Prostate gland (tissue), 2 donors: ENCODE results near the gene SUGCT. TPM values are rescaled to one million over a fixed set of nuclear protein-coding genes. Genes with fewer than 3 reads are reported as not detected.

Source experiments
- DNase-seq: peaks from one replicate; pipeline ENCODE4 v3.0.0-alpha.2; 2019; ENCODE audit warnings: low spot score
- H3K27ac ChIP-seq, 2 donors: fragments of 200-600 bp; sonication (generic); 2 replicates each; pipeline ENCODE4 v1.5.1; 2017 to 2019
- H3K27me3 ChIP-seq: fragments of 200-600 bp; sonication (generic); replicated peaks from 2 replicates; pipeline ENCODE4 v1.5.1; 2019; ENCODE audit not compliant: insufficient read depth
- H3K36me3 ChIP-seq, 2 donors: fragments of 200-600 bp; sonication (generic); 1 replicate in 1 of 2; 2 replicates in 1 of 2; pipeline versions ENCODE4 v1.5.1 to v1.8.1; 2017 to 2019
- H3K4me1 ChIP-seq: fragments of 200-600 bp; sonication (generic); replicated peaks from 2 replicates; pipeline ENCODE4 v1.5.1; 2019
- H3K4me3 ChIP-seq, 2 donors: fragments of 200-600 bp; sonication (generic); 2 replicates each; pipeline ENCODE4 v1.5.1; 2017 to 2019
- H3K9me3 ChIP-seq: fragments of 200-600 bp; sonication (generic); 2 replicates; pipeline ENCODE4 v1.5.1; 2017
- CTCF ChIP-seq, 4 experiments: fragments of 200-600 bp in 2 of 4; fragments of 450-650 bp in 2 of 4; sonication (generic) in 2 of 4; IDR thresholded peaks; 1 replicate in 3 of 4; 2 replicates in 1 of 4; pipeline ENCODE4 v1.5.1; 2016 to 2019; ENCODE audit warnings: antibody characterized with exemption in 4 of 4, mild to moderate bottlenecking in 2 of 4, moderate library complexity in 2 of 4
- POLR2A ChIP-seq: fragments of 450-650 bp; IDR thresholded peaks from one replicate; pipeline ENCODE4 v1.6.1; 2016; ENCODE audit warnings: antibody characterized with exemption, mild to moderate bottlenecking
- POLR2AphosphoS5 ChIP-seq: sonication (generic); formaldehyde crosslinking; IDR thresholded peaks from one replicate; pipeline ENCODE4 v1.6.1; 2017; ENCODE audit warnings: antibody characterized with exemption
- WGBS: methylation state at CpG from one replicate; pipeline ENCODE4 v1.1.5; 2018; 5-methylcytosine and 5-hydroxymethylcytosine counted together
- intact Hi-C: fragments of 100-400 bp; cut with DNase I; formaldehyde crosslinking; loops from one replicate; pipeline ENCODE4 v1.14.2; 2022
- total RNA-seq, 2 donors: library from RNA; depleted of rRNA; stranded (reverse); fragments of >200 nt; gene quantifications; one replicate each; pipeline ENCODE4 v1.1.0, GENCODE V29; 2016

Gene SUGCT
- total RNA-seq, 2 donors from 2014 or later, result 2.2 to 3.2 TPM

- WGBS, result 93% methylated on average over 4 of the region's 4 CpGs
Observed at GRCh38 chr7:40775877-40776276, 641.1 kb downstream of the SUGCT start.

GRCh38 chr7:40777730-40778312 is 643.0 kb downstream of the SUGCT start:
- H3K9me3 ChIP-seq, result no peaks in the 10 kb centered on the region
- 92% methylated on average over 5 of the region's 5 CpGs for WGBS
- H3K4me3 ChIP-seq, result no peak overlapping the region
- no peaks in the 10 kb centered on the region for H3K36me3 ChIP-seq
- intact Hi-C loops, result loop anchor here (10.0 kb wide), 1 partner anchor 137 kb away; no protein-coding TSS in a partner anchor
- H3K27me3 ChIP-seq, result no peaks in the 10 kb centered on the region
- TF ChIP-seq CTCF (IDR thresholded peaks at IDR 0.05) (no peak), POLR2AphosphoS5 (no peak), POLR2A (no peak)
- DNase-seq, result no peak
- H3K27ac ChIP-seq, result no peak overlapping the region
- no peaks in the 10 kb centered on the region for H3K4me1 ChIP-seq

More at GRCh38 chr7:40775877-40776276, 641.1 kb downstream of the SUGCT start:
- TF ChIP-seq POLR2AphosphoS5 (no peak), POLR2A (no peak), CTCF (IDR thresholded peaks at IDR 0.05) (no peak)
- no peak for DNase-seq
- H3K9me3 ChIP-seq, result no peaks in the 10 kb centered on the region
- intact Hi-C loops, result loop anchor here (10.0 kb wide), 1 partner anchor 139 kb away; no protein-coding TSS in a partner anchor
- H3K4me1 ChIP-seq, result no peaks in the 10 kb centered on the region
- H3K27me3 ChIP-seq, result no peaks in the 10 kb centered on the region
- H3K36me3 ChIP-seq, result no peaks in the 10 kb centered on the region
- no peak overlapping the region for H3K27ac ChIP-seq
- H3K4me3 ChIP-seq, result no peak overlapping the region

- Histone ChIP-seq H3K4me3 (no peak overlapping the region), H3K9me3 (no peaks in the 10 kb centered on the region), H3K4me1 (no peaks in the 10 kb centered on the region), H3K36me3 (no peaks in the 10 kb centered on the region), H3K27ac (no peak overlapping the region), H3K27me3 (no peaks in the 10 kb centered on the region)
- DNase-seq, result no peak
- intact Hi-C loops, result no loop called here
- TF ChIP-seq POLR2A (no peak), POLR2AphosphoS5 (no peak), CTCF (IDR thresholded peaks at IDR 0.05) (no peak)
- WGBS, result 11% methylated on average over 1 of the region's 1 CpG
Observed at GRCh38 chr7:40780460-40780859, 645.7 kb downstream of the SUGCT start.

- no peaks in the 10 kb centered on the region for H3K4me1 ChIP-seq
- H3K27me3 ChIP-seq, result no peaks in the 10 kb centered on the region
- TF ChIP-seq CTCF (IDR thresholded peaks at IDR 0.05), result no peak
- no peak for TF ChIP-seq POLR2AphosphoS5
- no peak for TF ChIP-seq POLR2A
- no peak overlapping the region for H3K27ac ChIP-seq
- no peaks in the 10 kb centered on the region for H3K36me3 ChIP-seq
- no peak overlapping the region for H3K4me3 ChIP-seq
- intact Hi-C loops, result no loop called here
- H3K9me3 ChIP-seq, result no peaks in the 10 kb centered on the region
- DNase-seq, result no peak
- 100% methylated on average over 2 of the region's 2 CpGs for WGBS
Observed at GRCh38 chr7:40782836-40783235, 648.0 kb downstream of the SUGCT start.

GRCh38 chr7:40784176-40784575 is 649.4 kb downstream of the SUGCT start:
- H3K4me3 ChIP-seq, result no peak overlapping the region
- DNase-seq, result no peak
- intact Hi-C loops, result no loop called here
- H3K36me3 ChIP-seq, result no peaks in the 10 kb centered on the region
- no peak for TF ChIP-seq POLR2A
- no peak for TF ChIP-seq CTCF (IDR thresholded peaks at IDR 0.05)
- TF ChIP-seq POLR2AphosphoS5, result no peak
- H3K9me3 ChIP-seq, result no peaks in the 10 kb centered on the region
- no peaks in the 10 kb centered on the region for H3K4me1 ChIP-seq
- WGBS, result 51% methylated on average over 2 of the region's 2 CpGs
- no peaks in the 10 kb centered on the region for H3K27me3 ChIP-seq
- H3K27ac ChIP-seq, result no peak overlapping the region
